Activated CD8-positive, alpha-beta memory T cell treated with anti-CD3 and anti-CD28 coated beads for 1 hour (primary cell): ENCODE data around the gene SLC44A1.

Experiments
- DNase-seq, 2 donors: peaks; one replicate each; pipeline ENCODE4 v3.0.0-alpha.2; 2020; ENCODE audit warnings: low read depth in 1 of 2; ENCODE audit errors: extremely low read depth in 1 of 2

SLC44A1 gene

DNA sequence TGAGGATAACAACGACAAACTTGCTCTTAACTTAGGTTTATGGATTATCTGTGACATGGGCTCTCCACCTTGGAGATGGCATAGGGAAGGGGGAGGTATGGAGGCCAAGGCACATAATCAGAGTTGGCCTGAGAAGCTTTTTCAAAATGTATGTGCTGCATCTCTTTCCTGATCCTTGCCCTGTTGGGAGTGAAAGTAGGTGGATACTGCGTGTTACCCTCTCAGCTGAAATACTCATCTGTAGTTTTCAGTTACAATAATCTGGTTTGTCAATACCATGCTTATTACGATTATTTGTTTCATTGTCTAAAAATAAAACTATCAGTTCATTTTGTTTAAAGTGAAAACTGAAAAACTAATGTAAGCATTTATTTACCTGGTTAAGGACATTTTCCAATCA is 86.7 kb downstream of the SLC44A1 start:
- no peak for DNase-seq

GRCh38 chr9:105331755-105332154 is 87.3 kb downstream of the SLC44A1 start:
- DNase-seq, result no peak

DNA sequence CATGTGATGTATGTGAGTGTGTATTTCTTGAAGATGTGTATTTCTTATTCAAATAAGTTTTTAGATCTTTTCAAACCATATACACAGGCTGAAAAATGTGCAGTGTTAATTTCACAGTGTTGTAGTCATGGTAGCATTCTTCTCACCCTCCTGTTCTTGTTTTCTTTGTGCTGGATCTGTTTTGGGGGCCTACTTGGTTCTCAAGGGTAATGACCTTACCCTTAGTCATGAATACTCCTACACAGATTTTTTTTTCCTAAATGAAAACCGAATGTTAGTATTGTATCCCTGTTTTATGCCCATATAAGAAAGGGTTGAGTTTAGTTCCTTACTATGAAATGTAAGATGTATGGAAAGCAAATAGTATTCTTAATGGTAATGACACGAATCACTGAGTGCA is 88.0 kb downstream of the SLC44A1 start:
- DNase-seq, result no peak

- DNase-seq, result no peak
These were observed 88.6 kb downstream of the SLC44A1 start for GRCh38 chr9:105333076-105333475.

- DNase-seq, result no peak
These were observed 89.4 kb downstream of the SLC44A1 start for GRCh38 chr9:105333811-105334210.

GRCh38 chr9:105338308-105338707 is 93.9 kb downstream of the SLC44A1 start:
- no peak for DNase-seq

DNA sequence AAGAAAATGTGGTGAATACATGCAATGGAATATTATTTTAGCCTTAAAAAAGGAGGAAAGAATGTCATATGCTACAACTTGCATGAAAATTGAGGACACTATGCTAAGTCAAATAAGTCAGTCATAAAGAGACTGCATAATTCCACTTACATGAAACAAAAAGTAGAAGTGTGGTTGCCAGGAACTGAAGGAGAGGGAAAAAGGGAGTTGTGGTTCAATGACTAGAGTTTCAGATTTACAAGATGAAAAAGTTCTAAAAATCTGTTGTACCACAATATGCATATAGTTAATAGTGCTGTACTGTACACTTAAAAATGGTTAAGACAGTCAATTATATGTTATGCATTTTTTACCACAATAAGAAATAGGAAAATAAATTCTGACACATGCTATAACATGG is 95.4 kb downstream of the SLC44A1 start:
- no peak for DNase-seq

- DNase-seq, result no peak
These were observed 97.1 kb downstream of the SLC44A1 start for GRCh38 chr9:105341434-105342146.

GRCh38 chr9:105342147-105342505 is 97.7 kb downstream of the SLC44A1 start:
- DNase-seq, result no peak

DNA sequence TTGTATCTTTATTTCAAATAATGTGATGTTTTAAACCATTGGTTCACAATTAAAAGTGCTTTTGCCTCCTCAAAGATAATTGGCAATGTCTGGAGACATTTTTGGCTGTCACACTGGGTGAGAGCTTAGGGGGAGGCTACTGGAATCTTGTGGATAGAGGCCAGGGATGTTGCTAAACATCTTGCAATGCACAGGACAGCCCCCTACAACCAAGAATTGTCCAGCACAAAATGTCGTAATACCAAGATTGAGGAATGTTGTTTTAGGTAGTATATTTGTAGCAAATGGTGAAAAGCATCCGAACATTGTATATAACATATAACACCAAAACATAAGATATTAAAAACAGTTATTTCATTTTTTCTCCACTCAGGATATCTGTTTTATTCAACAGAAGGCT is 99.8 kb downstream of the SLC44A1 start:
- DNase-seq, result no peak

- no peak for DNase-seq
These were observed 101.2 kb downstream of the SLC44A1 start for GRCh38 chr9:105345626-105346025.

DNA sequence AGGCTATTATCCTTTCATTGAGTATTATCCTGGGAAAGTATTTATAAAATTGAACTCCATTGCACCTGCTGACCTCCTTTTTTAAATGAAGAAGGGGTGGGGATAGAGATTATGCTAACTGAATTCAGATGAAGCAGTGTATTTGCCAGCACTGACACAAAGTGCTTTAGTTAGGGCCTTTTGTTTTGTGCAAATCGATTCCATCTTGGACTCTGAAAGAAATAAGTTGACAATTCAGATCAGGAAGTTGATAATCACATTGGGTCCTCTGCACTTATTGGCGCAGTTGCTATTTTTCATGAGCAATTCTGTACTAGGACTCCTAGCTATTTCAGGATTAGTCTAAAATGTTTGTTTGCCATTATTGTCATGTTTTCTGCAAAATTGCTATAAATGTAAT is 101.8 kb downstream of the SLC44A1 start:
- no peak for DNase-seq

GRCh38 chr9:105354448-105354847 is 110.0 kb downstream of the SLC44A1 start:
- no peak for DNase-seq

DNA sequence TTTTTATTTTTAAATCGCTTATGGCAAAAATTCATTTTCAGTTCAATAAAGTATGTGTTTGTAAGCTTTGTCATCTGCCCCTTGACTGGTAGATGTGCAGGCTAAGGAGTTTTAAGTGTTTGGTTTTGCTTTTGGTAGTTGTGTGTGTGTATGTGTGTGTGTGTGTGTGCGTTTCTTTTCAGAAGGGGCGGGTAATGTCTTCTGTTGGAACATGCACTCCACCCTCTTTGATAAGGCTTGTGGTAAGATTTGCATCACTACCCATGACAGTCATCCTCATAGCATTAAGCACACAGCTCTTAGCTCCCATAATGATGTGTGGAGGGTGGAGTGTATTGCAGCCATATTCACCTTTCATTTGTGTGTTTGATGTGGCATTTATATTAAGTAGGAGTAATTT is 111.3 kb downstream of the SLC44A1 start:
- DNase-seq, result no peak

- DNase-seq, result no peak
These were observed 113.5 kb downstream of the SLC44A1 start for GRCh38 chr9:105357937-105358336.

- no peak for DNase-seq
These were observed 115.4 kb downstream of the SLC44A1 start for GRCh38 chr9:105359892-105360291.

- DNase-seq, result no peak
These were observed 115.9 kb downstream of the SLC44A1 start for GRCh38 chr9:105360344-105360743.

- DNase-seq, result no peak
These were observed 117.4 kb downstream of the SLC44A1 start for GRCh38 chr9:105361873-105362272.

- no peak for DNase-seq
These were observed 118.0 kb downstream of the SLC44A1 start for GRCh38 chr9:105362470-105362869.

DNA sequence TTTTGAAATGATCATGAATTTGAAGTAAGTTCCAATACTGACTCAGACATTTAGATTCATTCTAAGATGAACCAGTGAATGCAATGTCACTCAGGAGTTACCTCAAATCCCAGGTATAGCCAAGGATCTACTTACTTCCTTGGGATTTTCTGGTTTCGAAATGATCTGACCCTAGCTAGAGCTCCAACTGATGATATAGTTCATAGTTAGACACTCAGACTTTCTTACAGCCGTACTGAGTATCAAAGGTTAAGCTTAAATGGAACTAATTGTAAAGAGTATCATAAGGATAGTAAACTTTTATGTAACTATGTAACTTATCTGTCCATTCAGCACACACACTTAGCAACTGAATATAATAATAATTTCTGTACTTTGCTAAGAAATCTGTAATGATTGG is 119.4 kb downstream of the SLC44A1 start:
- DNase-seq, result no peak

DNA sequence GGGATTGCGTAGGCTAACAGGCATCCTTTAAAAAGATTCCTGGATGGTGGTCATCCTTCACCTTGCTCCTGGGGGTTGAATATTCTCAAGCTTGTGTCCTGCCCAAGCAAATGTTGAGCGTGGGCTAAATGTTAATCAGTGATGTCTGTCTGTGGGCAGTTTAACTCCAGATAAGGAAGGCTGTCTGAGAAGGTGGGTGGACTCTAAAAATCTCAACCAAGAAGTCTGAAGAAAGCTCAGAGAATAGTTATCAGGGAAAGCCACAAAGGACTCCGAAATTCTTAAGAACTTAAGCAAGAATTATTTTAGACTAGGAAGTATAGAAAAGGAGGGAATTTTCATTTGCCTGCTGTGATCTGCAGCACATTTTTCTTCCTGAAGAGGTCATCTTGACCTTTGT is 125.5 kb downstream of the SLC44A1 start:
- no peak for DNase-seq

- no peak for DNase-seq
These were observed 129.3 kb downstream of the SLC44A1 start for GRCh38 chr9:105373723-105374122.

GRCh38 chr9:105375323-105375722 is 130.9 kb downstream of the SLC44A1 start:
- DNase-seq, result no peak
